NCI-H748 (cell line): Measurements from ENCODE around the gene PDE6D.
"Not testable (repeated sequence)": the region's sequence is repeated elsewhere in the genome, so short reads cannot be mapped to it uniquely, and the experiment has no call there.

Source experiments
- DNase-seq: peaks from one replicate; lab custom pipeline; 2025; ENCODE audit not compliant: unreplicated experiment; lab: John Stamatoyannopoulos, UW

Gene PDE6D

DNA sequence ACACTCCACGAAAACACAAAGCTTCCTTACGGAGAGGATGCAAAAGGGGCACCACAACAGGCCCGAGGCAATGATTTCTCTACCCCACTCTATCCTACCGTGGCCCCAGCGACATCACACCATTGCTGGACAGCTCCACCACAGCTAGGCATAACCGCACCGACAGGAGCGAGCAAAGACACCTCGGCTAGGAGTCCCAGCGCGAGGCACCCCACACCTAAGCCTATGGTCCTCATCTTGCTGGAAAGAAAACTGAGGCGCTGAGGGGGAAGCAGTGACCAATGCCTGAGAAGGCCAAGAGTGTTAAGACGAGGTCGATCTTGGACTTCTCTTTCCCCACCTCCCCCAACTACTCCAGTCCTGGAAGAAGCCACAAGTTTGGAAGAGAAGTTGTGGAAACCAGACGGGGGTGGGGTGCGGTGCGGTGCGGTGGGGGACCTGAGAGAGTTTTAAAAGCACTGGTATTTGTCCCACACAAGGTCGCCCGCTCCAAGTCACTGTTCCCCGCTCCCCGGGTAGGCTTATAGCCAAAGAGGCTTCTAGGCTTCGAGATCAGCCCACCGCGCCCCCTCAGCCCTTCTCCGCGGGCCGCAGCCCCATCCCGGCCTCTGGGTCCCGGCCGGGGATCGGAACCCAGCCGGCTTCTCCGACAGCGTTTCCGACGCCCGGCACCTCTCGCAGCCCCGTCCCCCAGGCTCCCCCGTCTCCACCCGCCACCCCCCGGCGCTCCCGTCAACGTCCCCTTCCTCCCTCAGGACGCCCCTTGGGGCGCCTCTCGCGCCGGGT lies 766 bp downstream of the PDE6D start:
- peak; percentile 15 for DNase-seq

DNA sequence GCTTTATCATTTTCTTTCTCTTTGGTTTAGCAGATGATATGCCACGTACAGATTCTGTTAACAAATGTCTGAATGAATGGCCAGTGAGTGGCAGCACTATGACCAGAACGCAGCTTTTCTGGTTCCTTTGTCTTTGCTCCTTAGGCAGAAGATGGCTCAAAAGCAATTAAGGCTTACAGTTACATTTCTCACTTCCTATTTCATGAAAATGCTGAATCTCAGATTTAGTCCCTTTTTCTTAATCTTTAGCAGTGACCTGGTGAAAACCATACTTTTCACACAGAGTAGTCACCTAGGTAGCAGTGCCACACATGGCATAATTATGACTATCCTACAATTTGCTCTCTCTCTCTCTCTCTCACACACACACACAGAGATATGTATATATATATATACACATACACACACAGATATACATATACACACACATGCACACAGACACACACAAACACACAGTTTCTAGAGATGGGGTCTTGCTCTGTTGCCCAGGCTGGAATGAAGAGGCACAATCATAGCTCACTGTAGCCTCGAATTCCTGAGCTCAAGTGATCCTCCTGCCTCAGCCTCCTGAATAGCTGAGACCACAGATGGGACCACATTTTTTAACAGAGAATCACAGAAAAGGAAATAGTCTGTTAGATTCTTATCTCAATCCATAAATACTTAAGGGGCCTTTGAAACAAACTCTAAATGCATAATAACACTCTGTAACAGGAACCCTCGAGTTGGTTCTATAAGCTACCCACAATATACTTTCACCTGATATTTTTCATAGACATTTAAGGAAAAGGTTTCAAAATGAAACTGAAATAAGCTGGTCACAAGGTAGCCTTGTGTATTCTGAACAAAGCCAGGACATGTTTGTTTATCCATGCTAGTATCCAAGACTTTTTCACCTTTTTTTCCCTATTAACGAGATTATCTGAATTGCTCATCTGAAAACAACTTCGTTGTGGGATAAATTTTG lies 11.6 kb downstream of the PDE6D start:
- no peak for DNase-seq

DNA sequence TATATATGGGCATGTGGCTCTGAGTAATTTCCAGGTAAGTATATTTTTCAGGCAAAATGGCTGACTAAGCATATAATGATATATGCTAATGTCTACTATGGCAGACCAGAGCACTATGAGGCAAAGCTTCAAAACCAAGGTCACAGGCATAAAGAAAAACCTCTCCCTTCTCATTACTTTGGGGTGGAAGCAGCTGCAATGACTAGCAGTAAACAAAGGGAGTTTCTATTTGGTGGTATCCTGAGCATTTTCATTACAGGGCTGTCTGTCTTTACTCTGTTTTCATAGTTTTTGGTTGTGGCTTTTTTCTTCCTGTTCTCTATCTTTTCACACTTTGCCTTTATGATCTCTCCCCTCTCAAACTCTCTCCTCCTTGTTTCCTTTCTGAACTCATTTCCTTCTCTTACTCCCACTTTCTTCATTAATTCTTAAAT lies 15.6 kb downstream of the PDE6D start:
- DNase-seq = no peak

DNA sequence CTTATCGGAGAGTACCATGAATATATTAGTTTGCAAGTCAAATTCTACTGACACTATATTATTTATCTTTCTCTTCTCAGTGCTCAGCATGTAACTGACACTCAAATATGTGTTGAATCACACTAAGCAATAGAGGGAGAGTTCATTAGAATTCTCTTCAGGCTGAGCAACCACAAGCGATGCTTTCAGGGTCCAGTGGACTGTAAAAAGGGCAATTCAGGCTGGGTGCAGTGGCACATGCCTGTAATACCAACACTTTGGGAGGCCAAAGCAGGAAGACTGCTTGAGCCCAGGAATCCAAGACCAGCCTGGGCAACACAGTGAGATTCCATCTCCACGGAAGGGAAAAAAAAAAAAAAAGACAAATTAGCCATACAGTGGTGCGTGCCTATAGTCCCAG lies 16.3 kb downstream of the PDE6D start:
- DNase-seq = no peak

DNA sequence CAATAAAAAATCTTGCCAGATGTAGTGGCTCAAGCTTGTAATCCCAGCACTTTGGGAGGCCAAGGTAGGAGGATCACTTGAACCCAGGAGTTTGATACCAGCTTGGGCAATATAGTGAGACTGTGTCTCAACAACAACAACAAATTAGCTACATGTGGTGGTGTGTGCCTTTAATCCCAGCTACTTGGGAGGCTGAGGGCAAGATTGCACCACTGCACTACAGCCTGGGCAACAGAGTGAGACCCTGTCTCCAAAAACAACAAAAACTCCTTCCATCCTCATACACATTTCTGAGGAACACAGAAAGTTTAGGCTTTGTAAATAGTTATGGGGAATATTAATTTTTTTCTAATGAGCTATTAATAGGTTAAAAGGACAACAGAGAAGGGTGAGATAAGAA lies 17.0 kb downstream of the PDE6D start:
- no peak for DNase-seq

DNA sequence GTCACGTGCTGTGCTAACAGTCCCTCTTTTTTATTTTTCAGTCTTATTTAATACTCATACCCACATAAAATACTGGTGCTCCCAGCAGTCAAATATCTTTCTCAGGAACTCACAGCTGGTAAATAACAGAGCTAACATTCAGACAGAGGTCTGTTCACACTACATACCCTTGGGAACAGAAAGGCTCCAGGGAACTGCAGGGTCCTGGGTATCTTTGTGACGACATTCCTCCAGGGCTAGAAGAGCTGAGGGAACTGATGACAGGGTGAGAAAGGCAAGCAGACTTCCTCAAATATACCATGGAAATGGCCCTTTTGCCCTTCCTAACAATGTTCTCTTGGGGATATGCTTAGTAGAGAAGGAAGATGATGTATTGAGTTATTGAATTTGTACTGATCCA lies 19.3 kb downstream of the PDE6D start:
- no peak for DNase-seq

DNA sequence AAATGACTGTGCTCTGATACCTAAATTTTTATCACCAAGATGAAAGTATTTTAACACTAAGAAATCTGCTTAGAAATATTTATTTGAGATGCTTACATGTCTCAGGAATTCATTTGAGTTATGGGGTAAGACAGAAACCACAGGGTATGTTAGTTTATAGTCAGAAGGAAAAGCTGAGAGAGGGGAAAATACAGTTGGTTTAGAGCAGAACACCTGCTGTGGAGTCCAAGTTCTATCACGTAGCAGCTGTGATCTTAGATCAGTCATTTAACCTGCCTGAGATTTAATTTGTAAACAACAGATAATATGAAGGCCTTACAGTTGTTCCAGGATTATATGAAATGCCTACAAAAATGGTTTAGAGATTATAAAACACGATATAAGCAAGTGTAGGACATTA lies 29.0 kb downstream of the PDE6D start:
- no peak for DNase-seq

DNA sequence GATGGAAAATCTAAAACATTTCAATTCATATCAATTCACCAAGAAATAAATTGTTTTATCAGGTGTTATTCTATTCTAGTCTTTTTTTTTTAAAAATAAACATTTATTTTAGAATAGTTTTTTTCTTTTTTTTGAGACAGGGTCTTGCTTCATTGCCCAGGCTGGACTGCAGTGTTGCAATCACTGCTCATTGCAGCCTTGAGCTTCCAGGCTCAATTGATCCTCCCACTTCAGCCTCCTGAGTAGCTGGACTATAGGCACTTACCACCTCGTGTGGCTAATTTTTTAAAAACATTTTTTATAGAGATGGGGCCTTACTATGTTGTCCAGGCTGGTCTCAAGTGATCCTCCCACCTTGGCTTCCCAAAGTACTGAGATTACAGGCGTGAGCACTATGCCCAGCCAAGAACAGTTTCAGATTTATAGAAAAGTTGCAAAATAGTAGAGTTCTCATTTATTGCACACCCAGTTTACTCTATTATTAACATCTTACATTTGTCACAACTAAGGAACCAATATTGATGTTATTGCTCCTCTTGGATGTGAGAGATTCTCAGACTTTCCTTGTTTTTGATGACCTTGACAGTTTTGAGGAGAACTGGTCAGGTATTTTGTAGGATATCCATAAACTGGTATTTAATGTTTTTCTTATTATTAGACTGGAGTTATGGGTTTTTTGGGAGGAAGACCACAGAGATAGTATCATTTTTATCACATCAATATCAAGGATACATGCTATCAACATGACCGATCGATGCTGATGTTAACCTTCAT lies 29.9 kb downstream of the PDE6D start:
- DNase-seq = no peak

DNA sequence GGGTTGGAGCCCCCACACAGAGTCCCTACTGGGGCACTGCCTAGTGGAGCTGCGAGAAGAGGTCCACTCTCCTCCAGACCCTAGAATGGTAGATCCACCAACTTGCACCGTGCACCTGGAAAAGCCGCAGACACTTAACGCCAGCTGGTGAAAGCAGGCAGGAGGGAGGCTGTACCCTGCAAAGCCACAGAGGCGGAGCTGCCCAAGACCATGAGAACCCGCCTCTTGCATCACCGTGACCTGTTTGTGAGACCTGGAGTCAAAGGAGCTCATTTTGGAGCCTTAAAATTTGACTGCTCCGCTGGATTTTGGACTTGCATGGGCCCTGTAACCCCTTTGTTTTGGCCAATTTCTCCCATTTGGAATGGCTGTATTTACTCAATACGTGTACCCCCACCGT lies 32.1 kb downstream of the PDE6D start:
- not testable (repeated sequence) for DNase-seq

DNA sequence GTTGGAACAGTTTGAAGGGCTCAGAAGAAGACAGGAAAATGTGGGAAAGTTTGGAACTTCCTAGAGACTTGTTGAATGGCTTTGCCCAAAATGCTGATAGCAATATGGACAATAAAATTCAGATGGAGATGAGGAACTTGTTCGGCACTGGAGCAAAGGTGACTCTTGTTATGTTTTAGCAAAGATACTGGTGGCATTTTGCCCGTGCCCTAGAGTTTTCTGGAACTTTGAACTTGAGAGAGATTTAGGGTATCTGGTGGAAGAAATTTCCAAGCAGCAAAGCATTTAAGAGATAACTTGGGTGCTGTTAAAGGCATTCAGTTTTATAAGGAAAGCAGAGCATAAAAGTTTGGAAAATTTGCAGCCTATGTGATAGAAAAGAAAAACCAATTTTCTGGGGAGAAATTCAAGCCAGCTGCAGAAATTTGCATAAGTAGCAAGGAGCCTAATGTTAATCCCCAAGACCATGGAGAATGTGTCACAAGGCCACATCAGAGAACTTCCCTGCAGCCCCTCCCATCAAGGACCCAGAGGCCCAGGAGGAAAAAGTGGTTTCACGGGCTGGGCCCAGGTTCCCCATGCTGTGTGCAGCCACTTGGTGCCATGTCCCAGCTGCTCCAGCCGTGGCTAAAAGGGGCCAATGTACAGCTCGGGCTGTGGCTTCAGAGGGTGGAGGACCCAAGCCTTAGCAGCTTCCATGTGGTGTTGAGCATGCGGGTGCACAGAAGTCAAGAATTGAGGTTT lies 32.8 kb downstream of the PDE6D start:
- DNase-seq = not testable (repeated sequence)

DNA sequence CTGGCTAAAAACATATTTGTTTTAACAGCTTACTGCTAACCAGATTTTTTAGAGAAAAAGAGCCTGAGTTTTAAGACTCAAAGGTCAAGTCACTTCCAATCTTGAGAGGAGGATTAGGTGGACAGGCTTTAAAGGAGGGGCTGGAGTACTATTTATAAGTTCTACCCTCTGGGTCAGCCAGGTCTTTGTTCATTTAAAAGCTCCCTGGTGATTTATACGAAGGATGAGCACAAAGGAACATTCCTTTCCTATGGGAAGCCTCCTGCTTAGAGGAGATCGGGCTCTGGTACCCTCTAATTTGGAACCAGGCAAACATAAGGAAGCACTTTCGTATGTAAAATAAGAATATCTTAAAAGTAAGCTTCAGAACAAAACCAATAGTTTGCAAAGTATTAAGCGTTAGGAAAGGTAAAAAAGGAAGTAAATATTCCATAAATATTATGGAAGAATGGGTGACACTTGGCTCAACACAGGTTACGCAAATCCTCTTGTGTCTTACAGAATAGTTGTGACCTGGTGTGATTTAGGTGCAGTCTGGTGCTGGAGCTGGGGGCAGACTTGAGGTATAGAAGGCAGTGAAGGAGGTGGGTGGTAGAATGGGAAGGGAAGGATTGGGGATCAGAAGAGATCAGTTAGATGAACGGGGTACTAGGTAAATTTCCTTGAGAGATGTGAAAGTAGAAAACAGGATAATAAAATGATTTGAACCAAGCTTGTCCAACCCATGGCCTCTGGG lies 35.6 kb downstream of the PDE6D start:
- DNase-seq = no peak

DNA sequence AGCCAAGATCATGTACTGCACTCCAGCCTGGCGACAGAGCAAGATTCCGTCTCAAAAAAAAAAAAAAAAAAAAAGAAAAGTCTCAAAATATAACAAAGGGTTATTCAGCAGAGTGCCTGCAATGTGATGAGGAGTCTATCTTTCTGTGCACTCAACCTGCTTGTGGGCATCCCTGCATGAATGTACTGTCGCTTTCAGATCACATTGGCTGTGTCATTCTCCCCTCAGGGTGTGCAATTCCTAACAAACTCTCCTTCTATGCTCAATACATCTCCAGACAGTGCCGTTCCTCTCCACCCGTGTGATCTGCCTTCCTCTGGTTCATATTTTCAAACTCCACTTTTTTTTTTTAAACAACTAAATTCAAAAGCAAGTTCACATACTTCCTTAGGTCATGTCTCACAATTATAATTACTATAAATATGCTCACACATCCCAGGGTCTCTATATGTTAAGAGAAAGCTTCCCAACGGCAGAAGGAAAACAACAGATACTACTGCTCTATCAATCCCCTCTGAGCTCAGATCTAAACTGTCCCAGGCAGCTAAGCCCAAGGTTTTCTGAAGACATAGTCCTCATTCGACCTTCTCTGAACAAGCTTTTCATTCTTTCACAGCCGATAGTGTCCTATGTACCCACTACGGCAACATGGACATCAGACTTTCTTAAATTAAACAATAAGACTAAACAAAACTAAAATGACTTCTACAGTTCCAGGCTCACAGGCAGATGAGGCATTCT lies 37.5 kb downstream of the PDE6D start:
- no peak for DNase-seq

DNA sequence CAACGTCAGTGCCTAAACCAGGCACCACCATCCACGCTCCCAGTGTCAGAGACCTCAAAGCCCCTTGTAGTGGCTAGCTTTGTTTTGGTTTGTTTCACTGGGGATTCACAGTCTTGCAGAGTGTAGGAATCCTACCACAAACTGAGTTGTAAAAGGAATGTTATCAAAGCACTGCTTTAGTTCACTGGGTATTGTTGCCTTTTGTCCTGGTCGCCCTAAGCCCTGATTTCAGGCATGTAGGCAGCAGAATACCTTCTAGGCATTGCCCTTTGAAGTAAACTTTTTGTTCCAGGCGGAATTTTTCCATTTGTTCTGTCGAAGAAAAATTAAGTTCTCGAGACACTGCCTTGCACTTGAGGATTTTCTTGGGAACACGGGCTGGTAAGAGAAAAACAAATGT lies 43.3 kb downstream of the PDE6D start:
- no peak for DNase-seq

DNA sequence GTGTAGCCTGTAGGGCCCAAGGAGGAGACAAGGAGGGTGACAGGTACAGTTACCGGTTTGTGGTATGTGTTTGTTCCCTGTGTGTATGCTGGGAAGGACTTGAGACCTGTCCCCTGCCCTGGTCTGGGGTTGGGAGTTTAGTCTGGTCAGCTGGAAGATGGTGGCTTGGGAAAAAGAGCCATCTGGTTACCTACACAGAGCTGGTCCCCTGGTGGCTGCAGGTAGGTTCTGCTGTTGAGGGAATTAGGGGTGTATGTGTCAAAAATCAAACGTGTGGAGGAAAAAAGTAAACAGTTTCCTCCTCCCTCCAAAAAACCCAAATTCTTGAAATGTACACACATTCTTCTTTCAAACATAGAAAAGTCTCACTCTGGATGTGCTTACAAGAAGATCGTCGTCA lies 48.5 kb downstream of the PDE6D start:
- DNase-seq = no peak

DNA sequence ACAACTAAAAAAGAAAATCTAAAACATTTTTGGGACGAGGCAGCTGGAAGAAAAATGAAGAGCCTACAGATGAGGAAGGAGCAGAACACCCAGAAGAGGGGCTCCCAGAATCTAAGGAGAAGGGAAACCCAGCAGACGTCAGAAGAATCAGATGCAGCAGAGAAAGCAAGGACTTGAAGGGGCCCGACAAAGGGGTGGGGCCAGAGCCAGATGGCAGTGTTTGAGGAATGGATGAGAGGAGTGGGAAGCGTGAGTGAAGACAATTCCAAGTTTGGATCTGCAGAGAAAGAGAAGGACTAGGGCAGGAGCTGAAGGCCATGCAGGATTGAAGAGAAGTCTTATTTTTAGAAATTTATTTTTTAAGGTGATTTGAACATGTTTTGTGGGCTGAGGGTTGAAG lies 53.5 kb downstream of the PDE6D start:
- DNase-seq = no peak

DNA sequence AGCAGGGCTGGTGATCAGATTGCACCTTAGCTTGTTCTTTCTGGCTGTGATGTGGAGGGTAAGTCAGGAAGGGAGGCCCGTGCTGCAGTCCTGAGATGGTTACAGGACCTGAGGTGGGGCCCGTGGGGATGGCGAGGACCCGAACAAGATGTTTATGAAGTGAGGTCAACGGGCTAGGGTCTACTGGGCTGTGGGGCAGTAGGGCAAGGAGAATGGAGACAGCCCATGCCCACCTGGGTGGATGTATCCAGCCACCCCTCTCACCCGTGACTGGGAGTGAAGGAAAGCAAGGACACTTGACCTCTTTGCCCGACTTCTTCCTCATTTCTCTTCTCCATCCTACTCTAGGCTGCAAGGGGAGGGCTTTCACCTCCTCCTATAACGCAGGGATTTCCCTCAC lies 54.8 kb downstream of the PDE6D start:
- no peak for DNase-seq

DNA sequence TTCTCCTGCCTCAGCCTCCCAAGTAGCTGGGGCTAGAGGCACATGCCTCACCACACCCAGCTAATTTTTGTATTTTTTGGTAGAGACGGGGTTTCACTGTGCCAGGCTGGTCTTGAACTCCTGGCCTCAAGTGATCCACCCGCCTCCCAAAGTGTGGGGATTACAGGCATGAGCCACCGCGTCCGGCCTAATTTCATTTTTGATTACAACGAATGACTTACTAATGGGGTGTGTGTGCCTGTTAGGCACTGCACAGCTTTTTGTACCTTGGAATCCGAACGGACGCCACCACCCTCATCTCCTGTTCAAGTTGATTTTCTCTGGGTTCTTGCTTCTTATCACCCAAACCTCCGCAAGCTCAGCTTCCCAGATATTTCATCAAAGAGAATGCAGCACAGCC lies 55.6 kb downstream of the PDE6D start:
- DNase-seq = no peak

DNA sequence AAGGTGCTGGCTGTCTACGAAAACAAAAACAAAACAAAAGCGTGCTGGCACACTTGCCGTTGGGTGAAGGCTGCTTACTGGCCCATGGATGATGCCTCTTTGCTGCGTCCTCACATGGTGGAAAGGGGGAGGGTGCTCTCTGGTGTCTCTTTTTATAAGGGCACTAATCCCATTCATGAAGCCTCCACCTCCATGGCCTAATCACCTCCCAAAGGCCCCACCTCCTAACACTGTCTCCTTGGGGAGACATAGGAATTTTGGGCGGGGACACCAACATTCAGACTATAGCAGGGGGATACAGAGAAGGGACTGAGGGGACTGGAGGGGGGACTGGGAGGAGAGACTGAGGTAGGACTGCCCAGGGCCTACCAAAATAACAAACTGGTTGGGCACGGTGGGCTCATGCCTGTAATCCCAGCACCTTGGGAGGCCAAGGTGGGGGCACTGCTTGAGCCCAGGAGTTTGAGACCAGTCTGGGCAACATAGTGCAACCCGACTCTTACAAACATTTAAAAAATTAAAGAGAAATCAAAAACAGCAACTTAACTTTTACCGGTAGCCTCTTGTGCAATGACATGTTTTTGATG lies 58.3 kb downstream of the PDE6D start:
- DNase-seq = no peak
